A549 (cell line): Measurements from ENCODE around the gene VPS37B. TPM values are rescaled to one million over a fixed set of nuclear protein-coding genes. Genes with fewer than 3 reads are reported as not detected.

Experiments
- ATAC-seq, 2 experiments: fragments of 200-7000 bp in 1 of 2; fragments of >200 bp in 1 of 2; cut with Nextera tagmentation in 1 of 2; cut with Tn5 transposase in 1 of 2; 3 replicates each; pipeline versions ENCODE4 v1.8.0 to v1.9.1; 2018 to 2020; ENCODE audit warnings: mild to moderate bottlenecking in 1 of 2, moderate library complexity in 1 of 2
- CTCF ChIA-PET: fragments of 300-600 bp; sonication (Branson Sonifier 250); formaldehyde crosslinking; extraction: SDS; loops from one replicate; lab custom pipeline; 2021; ENCODE audit warnings: antibody characterized with exemption, inconsistent platforms; lab: Yijun Ruan, JAX
- POLR2A ChIA-PET: fragments of 350-600 bp; formaldehyde crosslinking; extraction: SDS; loops from one replicate; lab custom pipeline; 2021; ENCODE audit warnings: antibody characterized with exemption, inconsistent platforms; lab: Yijun Ruan, JAX
- DNase-seq, 2 experiments: peaks; one replicate each; pipeline versions ENCODE4 v3.0.0 to v3.0.0-alpha.2; 2011 to 2016; ENCODE audit warnings: low read depth in 1 of 2, low spot score in 1 of 2
- FAIRE-seq: peaks from 2 replicates; lab custom pipeline; 2011; peaks lifted over from hg19 to GRCh38; lab: Jason Lieb, UNC
- H3K27ac ChIP-seq, 2 experiments: fragments of >200 bp; sonication (Bioruptor Twin); formaldehyde crosslinking; 3 replicates each; pipeline ENCODE4 v1.5.1; 2016 to 2017
- H3K4me1 ChIP-seq: fragments of >200 bp; sonication (Bioruptor Twin); formaldehyde crosslinking; 3 replicates; pipeline ENCODE4 v1.6.1; 2016
- H3K4me2 ChIP-seq: fragments of >200 bp; sonication (Bioruptor Twin); formaldehyde crosslinking; 3 replicates; pipeline ENCODE4 v1.6.1; 2016
- H3K4me3 ChIP-seq: fragments of >200 bp; sonication (Bioruptor Twin); formaldehyde crosslinking; 3 replicates; pipeline ENCODE4 v1.5.1; 2016
- H3K9me3 ChIP-seq: fragments of >200 bp; sonication (Bioruptor Twin); formaldehyde crosslinking; 3 replicates; pipeline ENCODE4 v1.6.1; 2016
- CBX2 ChIP-seq: fragments of 200-600 bp; sonication (generic); IDR thresholded peaks from 2 replicates; pipeline ENCODE4 v1.6.1; 2016; ENCODE audit warnings: low read depth, mild to moderate bottlenecking, borderline replicate concordance
- CHD2 ChIP-seq: fragments of 150-350 bp; IDR thresholded peaks from 2 replicates; pipeline ENCODE4 v1.6.1; 2014; ENCODE audit warnings: low read length; ENCODE audit not compliant: partially characterized antibody
- CHD4 ChIP-seq: fragments of 200-600 bp; sonication (generic); IDR thresholded peaks from 2 replicates; pipeline ENCODE4 v1.6.1; 2016; ENCODE audit warnings: antibody characterized with exemption, mild to moderate bottlenecking, borderline replicate concordance
- ESRRA ChIP-seq: fragments of 150-350 bp; IDR thresholded peaks from 2 replicates; pipeline ENCODE4 v1.6.1; 2014; ENCODE audit warnings: mild to moderate bottlenecking, low read length, borderline replicate concordance
- FOXS1 ChIP-seq: fragments of 250-450 bp; sonication (Bioruptor Pico); IDR thresholded peaks from 2 replicates; pipeline ENCODE4 v1.5.0; 2020; ENCODE audit warnings: mild to moderate bottlenecking, moderate library complexity
- HOXB13 ChIP-seq: fragments of 250-450 bp; sonication (Bioruptor Pico); IDR thresholded peaks from 2 replicates; pipeline ENCODE4 v1.5.0; 2020; ENCODE audit warnings: low read depth, mild to moderate bottlenecking, moderate library complexity
- MAFK ChIP-seq: fragments of 450-650 bp; IDR thresholded peaks from 2 replicates; pipeline ENCODE4 v1.6.1; 2014; ENCODE audit not compliant: partially characterized antibody
- MAZ ChIP-seq: fragments of 150-350 bp; IDR thresholded peaks from 2 replicates; pipeline ENCODE4 v1.6.1; 2014; ENCODE audit warnings: antibody characterized with exemption, low read depth, low read length, borderline replicate concordance
- MYC ChIP-seq: IDR thresholded peaks from 2 replicates; pipeline ENCODE4 v1.6.1; 2012; ENCODE audit warnings: mild to moderate bottlenecking, inconsistent platforms, low read length, improper control_type of control experiment, borderline replicate concordance
- NFE2L2 ChIP-seq: fragments of 150-350 bp; conservative IDR thresholded peaks from 2 replicates; pipeline ENCODE4 v1.6.1; 2014; ENCODE audit warnings: low read length
- NPAS2 ChIP-seq: fragments of 250-450 bp; sonication (Bioruptor Pico); IDR thresholded peaks from 2 replicates; pipeline ENCODE4 v1.8.0; 2022; ENCODE audit warnings: mild to moderate bottlenecking, moderate library complexity, borderline replicate concordance
- NR3C1 ChIP-seq: fragments of >200 bp; sonication (Bioruptor Twin); formaldehyde crosslinking; IDR thresholded peaks from 3 replicates; pipeline ENCODE4 v1.6.1; 2017
- POLR2AphosphoS2 ChIP-seq: conservative IDR thresholded peaks from 2 replicates; pipeline ENCODE4 v1.6.1; 2012; ENCODE audit warnings: low read length, improper control_type of control experiment, inconsistent platforms
- RARB ChIP-seq: fragments of 250-450 bp; sonication (Bioruptor Pico); IDR thresholded peaks from 2 replicates; pipeline ENCODE4 v1.8.0; 2021; ENCODE audit warnings: mild to moderate bottlenecking, moderate library complexity
- RCOR1 ChIP-seq: fragments of 150-350 bp; IDR thresholded peaks from 2 replicates; pipeline ENCODE4 v1.6.1; 2014; ENCODE audit warnings: antibody characterized with exemption, low read length, low read depth
- RFX5 ChIP-seq: fragments of 450-650 bp; IDR thresholded peaks from 2 replicates; pipeline ENCODE4 v1.7.1; 2014; ENCODE audit warnings: antibody characterized with exemption, mild to moderate bottlenecking, moderate library complexity
- RNF2 ChIP-seq: fragments of 200-600 bp; sonication (generic); IDR thresholded peaks from 2 replicates; pipeline ENCODE4 v1.6.1; 2016; ENCODE audit warnings: low read depth, mild to moderate bottlenecking, antibody characterized with exemption, moderate library complexity, borderline replicate concordance
- SREBF2 ChIP-seq: fragments of 450-650 bp; IDR thresholded peaks from 2 replicates; pipeline ENCODE4 v1.6.1; 2014; ENCODE audit warnings: mild to moderate bottlenecking, moderate library complexity
- ZFP36 ChIP-seq: fragments of 450-650 bp; IDR thresholded peaks from 2 replicates; pipeline ENCODE4 v1.6.1; 2014; ENCODE audit warnings: borderline replicate concordance; ENCODE audit not compliant: partially characterized antibody
- ZNF302 ChIP-seq: fragments of 250-450 bp; sonication (Bioruptor Pico); IDR thresholded peaks from 2 replicates; pipeline ENCODE4 v1.9.0; 2021; ENCODE audit warnings: inconsistent platforms, mild to moderate bottlenecking, moderate library complexity
- WGBS: methylation state at CpG from one replicate; pipeline ENCODE4 v1.1.6; 2017; ENCODE audit errors: missing lambda C conversion rate; 5-methylcytosine and 5-hydroxymethylcytosine counted together
- polyA plus RNA-seq, 4 experiments: library from polyadenylated mRNA; depleted of rRNA in 3 of 4; stranded (reverse); fragments of >200 nt; fragmentation: RNase III in 1 of 4; extraction: RNeasy Plus Mini Kit Qiagen cat#74134 plus additional on column Dnase treatment in 1 of 4; gene quantifications; 2 replicates in 3 of 4; 3 replicates in 1 of 4; pipeline ENCODE4 v1.2.3, GENCODE V29; 2011 to 2017
- TF ChIP-seq, protein P1 (sequence below): fragments of 150-350 bp; IDR thresholded peaks from 2 replicates; pipeline ENCODE4 v1.6.1; 2014; ENCODE audit warnings: low read depth, mild to moderate bottlenecking, low read length

Gene VPS37B
- polyA plus RNA-seq, 2 of the 4 experiments (the other 2 are of a cell fraction) = 17.0 to 18.6 TPM

DNA sequence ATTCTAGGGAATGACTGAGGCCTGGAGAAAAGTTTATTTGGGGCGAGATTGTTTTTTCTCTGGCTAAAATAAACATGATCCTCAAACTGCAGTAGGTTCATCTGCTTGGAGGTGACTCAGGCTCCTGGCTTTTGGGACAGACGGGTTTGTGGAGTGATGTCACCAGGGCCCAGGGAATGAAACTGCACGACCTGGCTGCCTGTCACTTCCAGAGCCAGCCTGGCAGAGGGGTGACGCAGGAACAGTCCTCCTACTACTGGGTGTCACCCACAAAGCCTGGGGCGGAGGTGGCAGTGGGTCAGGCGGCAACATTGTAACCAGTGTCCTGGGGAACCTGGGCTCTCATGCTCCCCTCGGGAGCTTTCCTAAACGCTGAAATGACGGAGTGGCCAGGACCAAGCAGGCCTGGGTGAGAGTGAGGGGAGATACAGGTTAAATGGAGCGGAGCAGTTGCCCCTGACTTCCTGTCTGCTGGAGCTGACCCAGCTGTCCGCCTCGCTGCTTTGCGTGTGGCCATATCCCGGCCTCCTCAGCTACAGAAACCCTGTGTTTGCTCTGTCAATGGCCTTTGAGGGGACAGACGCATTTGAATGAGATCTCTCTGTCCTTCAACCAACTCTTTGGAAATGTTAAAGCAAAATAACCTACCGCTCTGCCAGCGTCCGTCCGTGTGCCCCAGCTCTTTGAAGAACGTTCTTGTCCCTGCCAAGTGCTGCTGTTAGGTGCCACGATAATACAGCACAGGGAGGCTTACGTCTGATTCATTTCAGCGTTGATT lies 54.2 kb downstream of the VPS37B start:
- WGBS = 71% methylated on average over 23 of the region's 23 CpGs

DNA sequence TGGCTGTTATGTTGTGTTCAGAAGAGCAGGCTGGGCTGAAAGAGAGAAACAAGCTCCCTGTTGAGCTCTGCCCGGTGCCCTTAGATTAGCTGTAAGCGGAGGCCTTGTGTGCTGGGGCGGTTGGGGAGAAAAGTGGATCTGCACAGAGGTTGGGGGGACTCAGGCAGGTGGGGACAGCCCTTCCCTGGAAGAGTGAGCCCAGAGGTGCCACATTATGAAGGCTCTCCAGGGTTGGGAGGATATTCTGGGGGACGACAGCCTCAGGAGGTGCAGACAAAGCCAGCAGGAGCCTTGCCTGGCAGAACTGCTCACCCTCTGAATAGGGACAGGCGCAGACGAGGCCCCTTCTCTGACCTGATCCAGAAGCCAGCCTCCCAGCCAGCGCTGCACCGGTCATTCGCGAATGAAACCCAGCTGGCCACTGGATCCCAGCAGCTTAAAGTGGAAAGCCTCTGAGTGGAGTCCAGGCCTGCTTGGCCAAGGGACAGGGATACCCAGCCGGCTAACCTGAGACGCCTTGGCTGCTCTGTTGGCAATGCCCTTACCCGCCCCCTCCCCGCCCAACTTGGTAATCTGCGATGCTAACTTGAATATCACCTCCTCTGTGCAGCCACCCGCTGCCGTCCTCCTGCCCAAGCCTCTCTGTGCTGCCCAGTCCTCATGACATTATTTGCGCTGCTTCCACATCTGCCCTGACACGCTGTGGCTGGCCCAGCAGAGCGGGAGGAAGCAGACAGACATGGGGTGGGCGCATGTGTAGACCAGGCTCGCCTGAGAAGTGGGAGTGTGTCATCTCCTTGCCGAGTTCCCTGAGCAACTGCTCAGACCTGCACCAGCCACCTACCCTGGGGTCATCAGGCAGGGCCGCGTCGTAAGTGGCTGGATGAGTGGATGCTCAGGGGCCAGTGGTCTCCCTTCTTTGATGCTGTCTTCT lies 55.1 kb downstream of the VPS37B start:
- H3K4me3 ChIP-seq = no peak overlapping the region
- ATAC-seq = peak in 1 of 2 experiments; percentile 23; a peak in 3 of 6 replicates
- TF ChIP-seq RCOR1 = no peak
- TF ChIP-seq MAFK = no peak
- no peak for TF ChIP-seq ZFP36
- no peak for TF ChIP-seq SREBF2
- TF ChIP-seq MAZ = no peak
- no peak for TF ChIP-seq FOXS1
- TF ChIP-seq RARB (CRISPR knock-in tag) = no peak
- no peak for TF ChIP-seq MYC
- TF ChIP-seq ZNF302 = no peak
- TF ChIP-seq, all 56 proteins: peak for 0
- no peaks in the 10 kb centered on the region for H3K9me3 ChIP-seq
- 85% methylated on average over 25 of the region's 26 CpGs for WGBS
- peaks cover 39% of the 10 kb centered on the region for H3K4me1 ChIP-seq
- no peak for DNase-seq
- peak overlapping the region; percentile 51 for H3K4me2 ChIP-seq
- ChIA-PET CTCF (interaction anchor here (0.8 to 9.2 kb wide), 7 partner anchors 11 to 47 kb away, joined by 3 to 95 read pairs (median 4); no protein-coding TSS in a partner anchor), POLR2A (interaction anchor here (0.5 kb wide), 1 partner anchor 524 kb away, joined by 3 read pairs; no protein-coding TSS in a partner anchor)
- no peak for FAIRE-seq
- H3K27ac ChIP-seq = peak overlapping the region in 1 of 2 experiments; percentile 60; a peak in 3 of 6 replicates

More for the DNA sequence above, 54.2 kb downstream of the VPS37B start:
- ATAC-seq = peak; percentile 31 to 44; a peak in 3 of 6 replicates
- peak overlapping the region in 1 of 2 experiments; percentile 60; a peak in 4 of 6 replicates for H3K27ac ChIP-seq
- H3K9me3 ChIP-seq = no peaks in the 10 kb centered on the region
- no peak for FAIRE-seq
- TF ChIP-seq HOXB13 (no peak), ESRRA (no peak), POLR2AphosphoS2 (no peak), CBX2 (no peak), MAFK (no peak), CHD2 (no peak), NPAS2 (CRISPR knock-in tag) (no peak), NFE2L2 (no peak), RNF2 (no peak), RFX5 (no peak), CHD4 (no peak), NR3C1 (no peak)
- TF ChIP-seq, protein P1, sequence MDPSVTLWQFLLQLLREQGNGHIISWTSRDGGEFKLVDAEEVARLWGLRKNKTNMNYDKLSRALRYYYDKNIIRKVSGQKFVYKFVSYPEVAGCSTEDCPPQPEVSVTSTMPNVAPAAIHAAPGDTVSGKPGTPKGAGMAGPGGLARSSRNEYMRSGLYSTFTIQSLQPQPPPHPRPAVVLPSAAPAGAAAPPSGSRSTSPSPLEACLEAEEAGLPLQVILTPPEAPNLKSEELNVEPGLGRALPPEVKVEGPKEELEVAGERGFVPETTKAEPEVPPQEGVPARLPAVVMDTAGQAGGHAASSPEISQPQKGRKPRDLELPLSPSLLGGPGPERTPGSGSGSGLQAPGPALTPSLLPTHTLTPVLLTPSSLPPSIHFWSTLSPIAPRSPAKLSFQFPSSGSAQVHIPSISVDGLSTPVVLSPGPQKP = no peak
- CTCF ChIA-PET = interaction anchor here (0.7 to 9.2 kb wide), 5 partner anchors 17 to 396 kb away, joined by 3 to 95 read pairs (median 4); no protein-coding TSS in a partner anchor
- no peak overlapping the region for H3K4me3 ChIP-seq
- peaks cover 35% of the 10 kb centered on the region for H3K4me1 ChIP-seq
- peak overlapping the region; percentile 51 for H3K4me2 ChIP-seq
- peak in 1 of 2 experiments; percentile 50 for DNase-seq
- POLR2A ChIA-PET = no interaction called here
